Measurements from ENCODE around the gene TWNK. TPM values are rescaled to one million over a fixed set of nuclear protein-coding genes. Genes with fewer than 3 reads are reported as not detected.
A peak's percentile ranks its signal among the peaks of the same experiment; 100 is the strongest.

The TWNK gene
- total RNA-seq, 1 donor from 2014 or later = 5.2 TPM

DNA sequence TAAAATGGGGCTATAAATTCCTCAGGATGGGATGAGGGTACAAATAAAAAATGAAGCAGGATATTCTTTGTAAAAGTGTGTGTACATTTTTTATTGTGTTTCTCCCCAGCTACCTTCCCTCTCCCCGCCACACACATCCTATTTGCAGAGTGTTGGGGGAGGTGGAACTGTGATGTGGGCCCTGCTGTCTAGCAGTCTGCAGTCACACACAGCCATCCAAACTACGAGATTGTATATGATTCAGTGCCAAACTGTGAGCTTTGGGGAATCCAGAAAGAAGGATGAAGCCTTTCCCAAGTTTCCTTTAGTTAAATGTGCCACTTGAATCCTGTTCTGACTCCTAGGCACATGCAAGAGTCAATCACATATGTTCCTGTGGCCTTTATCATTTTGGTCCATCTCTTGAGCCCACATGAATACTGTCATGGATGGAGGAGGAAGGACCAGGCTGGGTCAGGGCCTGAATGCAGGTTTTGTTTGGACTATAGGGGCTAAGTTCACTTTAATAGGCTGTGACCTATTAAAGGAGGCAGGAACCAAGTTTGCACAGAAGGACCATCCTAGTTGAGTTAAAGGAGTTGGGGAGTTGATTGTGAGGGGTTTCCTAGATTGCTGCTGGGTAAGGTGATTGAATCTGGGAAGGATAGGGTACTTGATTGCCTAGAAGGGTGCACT lies 19.1 kb upstream of the TWNK start:
- peak overlapping the region; percentile 75 for H3K4me3 ChIP-seq (ENCODE audit: low read depth, low read length)
- no peak for DNase-seq (ENCODE audit: low read depth)
- TF ChIP-seq, protein P1, sequence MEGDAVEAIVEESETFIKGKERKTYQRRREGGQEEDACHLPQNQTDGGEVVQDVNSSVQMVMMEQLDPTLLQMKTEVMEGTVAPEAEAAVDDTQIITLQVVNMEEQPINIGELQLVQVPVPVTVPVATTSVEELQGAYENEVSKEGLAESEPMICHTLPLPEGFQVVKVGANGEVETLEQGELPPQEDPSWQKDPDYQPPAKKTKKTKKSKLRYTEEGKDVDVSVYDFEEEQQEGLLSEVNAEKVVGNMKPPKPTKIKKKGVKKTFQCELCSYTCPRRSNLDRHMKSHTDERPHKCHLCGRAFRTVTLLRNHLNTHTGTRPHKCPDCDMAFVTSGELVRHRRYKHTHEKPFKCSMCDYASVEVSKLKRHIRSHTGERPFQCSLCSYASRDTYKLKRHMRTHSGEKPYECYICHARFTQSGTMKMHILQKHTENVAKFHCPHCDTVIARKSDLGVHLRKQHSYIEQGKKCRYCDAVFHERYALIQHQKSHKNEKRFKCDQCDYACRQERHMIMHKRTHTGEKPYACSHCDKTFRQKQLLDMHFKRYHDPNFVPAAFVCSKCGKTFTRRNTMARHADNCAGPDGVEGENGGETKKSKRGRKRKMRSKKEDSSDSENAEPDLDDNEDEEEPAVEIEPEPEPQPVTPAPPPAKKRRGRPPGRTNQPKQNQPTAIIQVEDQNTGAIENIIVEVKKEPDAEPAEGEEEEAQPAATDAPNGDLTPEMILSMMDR (conservative IDR thresholded peaks at IDR 0.05; ENCODE audit: low read depth, low read length) = no peak

DNA sequence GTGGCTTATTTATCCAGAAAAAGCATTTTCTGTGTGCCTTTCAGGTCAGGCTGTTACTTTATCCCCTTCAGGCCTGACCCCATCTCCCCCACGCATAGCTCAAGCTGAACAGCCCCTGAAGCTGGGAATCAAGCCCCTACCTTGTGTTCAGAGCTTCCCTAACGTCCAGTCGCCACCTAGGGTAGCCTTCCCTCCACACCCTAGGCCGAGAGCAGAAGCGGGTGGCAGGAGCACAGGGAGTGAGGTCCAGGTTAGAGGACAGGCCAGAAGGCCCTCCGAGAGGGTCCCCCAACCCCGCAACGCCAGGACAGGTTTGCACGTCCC lies 18.5 kb upstream of the TWNK start:
- no peak for DNase-seq (ENCODE audit: low read depth)
- TF ChIP-seq, protein P1 (conservative IDR thresholded peaks at IDR 0.05; ENCODE audit: low read depth, low read length) = no peak
- H3K4me3 ChIP-seq (ENCODE audit: low read depth, low read length) = peak overlapping the region; percentile 75

DNA sequence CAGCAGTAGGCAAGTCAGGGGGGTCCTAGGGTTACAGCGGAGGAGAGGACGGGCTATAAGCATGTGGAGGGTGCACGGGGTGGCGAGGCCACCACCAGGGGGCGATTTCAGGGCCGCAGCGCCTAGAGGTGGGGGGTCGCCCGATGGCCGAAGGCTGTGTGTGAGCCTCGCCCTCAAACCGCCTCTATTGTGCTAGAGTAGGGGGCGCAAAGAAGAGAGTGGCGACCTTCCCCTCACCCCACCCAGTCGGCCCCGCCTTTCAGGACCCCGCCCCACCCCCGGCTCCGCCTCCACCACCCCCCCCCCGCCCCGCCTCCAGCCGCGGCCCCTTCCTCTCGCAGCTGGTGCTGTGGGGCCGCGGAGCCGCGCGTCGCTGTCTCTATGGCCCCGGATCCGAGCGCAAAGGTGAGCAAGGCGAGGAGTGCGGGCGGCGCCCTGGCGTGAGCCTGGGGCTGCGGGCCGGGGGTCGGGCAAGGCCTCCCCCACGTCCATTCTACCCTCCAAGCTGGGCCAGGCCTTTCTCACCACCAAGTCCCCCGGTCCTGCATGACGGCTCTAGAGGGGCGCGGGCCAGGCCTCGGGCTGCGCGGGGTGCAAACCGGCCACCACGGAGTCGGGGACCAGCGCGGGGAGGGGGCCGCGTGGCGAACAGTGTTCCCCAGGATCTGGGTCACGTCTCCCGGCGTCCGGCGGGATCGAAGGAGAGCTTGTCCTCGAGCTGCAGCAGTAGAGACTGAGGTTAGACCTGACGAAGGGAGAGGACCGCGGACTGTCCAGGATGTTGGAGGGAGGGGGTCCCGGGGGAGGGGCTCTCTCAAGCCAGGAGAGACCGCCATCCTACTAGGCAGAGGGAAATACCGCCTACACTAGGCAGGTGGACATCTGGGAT lies 17.9 kb upstream of the TWNK start, which contains the start of gene SEMA4G:
SEMA4G (plus strand) TSS at position 318 of the 889 bp plus-strand sequence. CDS start 3,409 bp downstream, outside the sequence.
- TF ChIP-seq, protein P1 (conservative IDR thresholded peaks at IDR 0.05; ENCODE audit: low read depth, low read length) = peak; percentile 69
- peak within 1 kb of the TSS; percentile 75 for H3K4me3 ChIP-seq (ENCODE audit: low read depth, low read length)
- no peak for DNase-seq (ENCODE audit: low read depth)

DNA sequence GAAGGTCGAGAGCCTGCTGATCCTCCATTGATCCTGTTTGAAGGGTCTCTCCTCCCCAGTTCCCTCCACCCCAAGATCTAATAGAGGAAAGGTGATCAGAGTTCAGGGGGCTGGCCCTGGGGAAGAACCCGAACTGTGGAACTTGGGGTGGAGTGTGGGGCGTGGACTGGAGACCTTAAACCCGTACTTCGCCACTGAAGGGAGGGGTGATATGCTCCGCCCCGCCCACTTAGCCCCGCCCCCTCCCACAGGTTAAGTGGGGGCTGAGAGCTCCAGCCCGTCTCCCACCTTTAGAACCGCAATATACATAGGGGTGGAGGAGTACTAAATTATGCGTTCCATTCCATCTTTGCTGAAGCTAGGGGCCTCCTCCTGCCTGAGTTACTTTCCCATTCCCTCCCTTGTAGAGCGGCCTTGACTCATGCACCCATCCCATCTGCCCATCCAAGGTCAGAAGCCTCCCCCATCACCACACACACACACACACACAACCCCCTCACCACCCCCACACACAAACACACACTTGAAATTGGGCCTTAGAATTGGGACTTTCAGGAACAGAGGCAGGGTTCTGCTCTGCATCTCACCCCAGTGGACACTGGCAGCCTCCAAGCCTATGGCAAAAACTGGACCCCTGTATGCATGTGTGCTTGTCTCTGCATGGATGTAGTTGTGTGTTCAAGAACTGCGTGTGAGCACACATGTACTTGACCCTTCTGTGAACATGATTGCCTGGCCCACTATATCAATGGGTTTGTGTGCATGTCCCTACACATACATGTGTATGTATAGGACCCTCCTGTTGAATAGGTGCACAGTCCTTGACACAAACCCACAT lies 17.0 kb upstream of the TWNK start:
- no peak for DNase-seq (ENCODE audit: low read depth)
- TF ChIP-seq, protein P1 (conservative IDR thresholded peaks at IDR 0.05; ENCODE audit: low read depth, low read length) = no peak
- H3K4me3 ChIP-seq (ENCODE audit: low read depth, low read length) = peak overlapping the region; percentile 75

DNA sequence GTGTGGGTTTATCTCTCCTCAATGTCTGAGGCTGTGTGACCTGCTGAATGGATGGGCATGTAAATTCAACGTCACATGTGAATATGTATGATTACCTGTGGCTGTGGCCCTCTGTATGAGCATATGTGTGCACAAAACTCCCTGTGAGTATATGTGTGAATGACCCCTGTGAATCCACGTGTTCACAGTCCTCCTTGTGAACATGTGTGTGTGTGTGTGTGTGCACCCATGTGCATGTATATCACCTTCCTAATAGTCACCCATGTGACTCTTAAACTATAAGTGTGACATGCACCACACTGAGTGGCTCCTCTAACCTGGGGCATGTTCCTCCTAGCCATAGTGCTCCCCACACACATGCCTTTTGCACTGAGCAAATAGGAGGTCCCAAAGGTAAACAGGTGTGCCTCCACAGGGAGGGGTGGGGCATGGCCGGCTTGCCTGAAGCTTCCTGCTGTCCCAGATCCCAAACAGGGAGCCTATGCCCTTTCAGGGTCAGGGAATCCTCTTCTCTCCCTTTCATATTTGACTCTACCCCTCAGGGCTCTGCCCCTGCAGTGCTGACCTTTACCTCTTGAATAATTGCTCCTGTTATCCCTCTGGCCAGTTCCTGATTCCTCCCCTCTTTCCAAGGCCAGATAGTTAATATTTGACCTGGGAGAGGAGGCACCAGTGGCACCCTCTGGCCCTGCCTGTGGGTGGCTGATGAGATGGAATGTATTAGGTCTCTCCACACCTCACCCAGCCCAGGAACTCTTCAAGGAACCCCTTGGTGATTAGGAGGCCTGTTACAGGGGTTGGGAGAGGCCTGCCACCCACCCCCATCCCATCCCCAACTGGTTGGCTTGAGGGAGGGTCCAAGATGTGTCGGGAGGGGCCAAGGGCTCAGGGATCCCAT lies 16.2 kb upstream of the TWNK start:
- no peak for DNase-seq (ENCODE audit: low read depth)
- no peak overlapping the region for H3K4me3 ChIP-seq (ENCODE audit: low read depth, low read length)
- TF ChIP-seq, protein P1 (conservative IDR thresholded peaks at IDR 0.05; ENCODE audit: low read depth, low read length) = no peak
